Activated CD8-positive, alpha-beta T cell treated with anti-CD3 and anti-CD28 coated beads for 36 hours (primary cell): ENCODE data around the gene QRICH2. TPM values are rescaled to one million over a fixed set of nuclear protein-coding genes. Genes with fewer than 3 reads are reported as not detected.
"Not testable (repeated sequence)": the region's sequence is repeated elsewhere in the genome, so short reads cannot be mapped to it uniquely, and the experiment has no call there.

Source experiments
- ATAC-seq: fragments of 200-7000 bp; cut with Tn5 transposase; one replicate; pipeline ENCODE4 v1.10.0; 2021; ENCODE audit warnings: mild to moderate bottlenecking, moderate library complexity
- CTCF ChIA-PET: fragments of 350-600 bp; sonication (Branson Sonifier 250); formaldehyde crosslinking; loops from one replicate; lab custom pipeline; 2021; ENCODE audit warnings: antibody characterized with exemption; lab: Charles Lee
- POLR2A ChIA-PET: fragments of 350-600 bp; sonication (Branson Sonifier 250); formaldehyde crosslinking; loops from one replicate; lab custom pipeline; 2021; ENCODE audit warnings: antibody characterized with exemption; lab: Charles Lee
- DNase-seq: peaks from one replicate; pipeline ENCODE4 v3.0.0-alpha.2; 2020
- H3K27ac Mint-ChIP-seq: one replicate; pipeline ENCODE4 v1.8.0; 2021; ENCODE audit warnings: mild to moderate bottlenecking, mixed read lengths
- H3K27me3 Mint-ChIP-seq: one replicate; pipeline ENCODE4 v1.8.0; 2021; ENCODE audit warnings: mixed read lengths
- H3K36me3 Mint-ChIP-seq: one replicate; pipeline ENCODE4 v1.8.0; 2021; ENCODE audit warnings: low read depth, mixed read lengths
- H3K4me1 Mint-ChIP-seq: one replicate; pipeline ENCODE4 v1.8.0; 2021; ENCODE audit warnings: low read depth, mixed read lengths
- H3K4me3 Mint-ChIP-seq: one replicate; pipeline ENCODE4 v1.8.0; 2021; ENCODE audit warnings: mild to moderate bottlenecking, moderate library complexity, mixed read lengths
- H3K9me3 Mint-ChIP-seq: one replicate; pipeline ENCODE4 v1.8.0; 2021; ENCODE audit warnings: mixed read lengths
- CTCF ChIP-seq: fragments of 200-600 bp; IDR thresholded peaks from one replicate; pipeline ENCODE4 v1.8.0; 2022; ENCODE audit warnings: antibody characterized with exemption, mild to moderate bottlenecking
- intact Hi-C: fragments of 100-400 bp; cut with micrococcal nuclease; formaldehyde crosslinking; loops from one replicate; pipeline ENCODE4 v1.10.0; 2022
- total RNA-seq, 2 experiments: library from RNA; stranded (reverse); gene quantifications; one replicate each; pipeline ENCODE4 v1.2.3, GENCODE V29; 2021

QRICH2 gene
- total RNA-seq, 2 experiments from 2014 or later = 0.49 to 0.52 TPM

GRCh38 chr17:76235883-76236282 is 72.2 kb downstream of the QRICH2 start:
- Mint-ChIP-seq H3K9me3 (peaks cover 2% of the 10 kb centered on the region), H3K27ac (no peak overlapping the region), H3K27me3 (no peaks in the 10 kb centered on the region), H3K36me3 (peaks cover 12% of the 10 kb centered on the region), H3K4me1 (peaks cover 55% of the 10 kb centered on the region), H3K4me3 (no peak overlapping the region)
- ChIA-PET POLR2A (interaction anchor here (0.9 to 1.1 kb wide), 2 partner anchors 24 to 36 kb away, joined by 3 to 4 read pairs; no protein-coding TSS in a partner anchor), CTCF (interaction anchor here (1.0 to 1.2 kb wide), 2 partner anchors 44 to 46 kb away, joined by 3 to 5 read pairs; no protein-coding TSS in a partner anchor)
- DNase-seq (no peak), ATAC-seq (no peak)
- no peak for TF ChIP-seq CTCF
- intact Hi-C loops = no loop called here

- ATAC-seq = peak; percentile 40
- peaks cover 59% of the 10 kb centered on the region for H3K4me1 Mint-ChIP-seq
These were observed 73.8 kb downstream of the QRICH2 start for GRCh38 chr17:76234354-76234679.

GRCh38 chr17:76233588-76234353 is 74.3 kb downstream of the QRICH2 start:
- peaks cover 58% of the 10 kb centered on the region for H3K4me1 Mint-ChIP-seq
- intact Hi-C loops = no loop called here
- no peak for DNase-seq
- H3K9me3 Mint-ChIP-seq = peaks cover 5% of the 10 kb centered on the region
- ChIA-PET POLR2A (interaction anchor here (0.6 to 1.2 kb wide), 6 partner anchors 11 to 202 kb away, joined by 3 to 6 read pairs (median 3); partner anchors contain the start of gene UBALD2), CTCF (interaction anchor here (1.1 kb wide), 2 partner anchors 13 to 17 kb away, joined by 3 read pairs; no protein-coding TSS in a partner anchor)
- peak; percentile 15 for ATAC-seq
- peaks cover 23% of the 10 kb centered on the region for H3K36me3 Mint-ChIP-seq
- H3K4me3 Mint-ChIP-seq = no peak overlapping the region
- no peaks in the 10 kb centered on the region for H3K27me3 Mint-ChIP-seq
- TF ChIP-seq CTCF = no peak
- peak overlapping the region; percentile 67 for H3K27ac Mint-ChIP-seq

More at GRCh38 chr17:76234354-76234679, 73.8 kb downstream of the QRICH2 start:
- H3K36me3 Mint-ChIP-seq = peaks cover 20% of the 10 kb centered on the region
- ChIA-PET POLR2A (interaction anchor here (1.0 to 1.2 kb wide), 3 partner anchors 11 to 34 kb away, joined by 3 to 6 read pairs (median 3); partner anchors contain the start of gene UBALD2), CTCF (interaction anchor here (1.1 kb wide), 2 partner anchors 13 to 17 kb away, joined by 3 read pairs; no protein-coding TSS in a partner anchor)
- H3K9me3 Mint-ChIP-seq = peaks cover 2% of the 10 kb centered on the region
- DNase-seq = no peak
- no peak for TF ChIP-seq CTCF
- H3K27ac Mint-ChIP-seq = peak overlapping the region; percentile 67
- no peaks in the 10 kb centered on the region for H3K27me3 Mint-ChIP-seq
- intact Hi-C loops = no loop called here
- no peak overlapping the region for H3K4me3 Mint-ChIP-seq

GRCh38 chr17:76232342-76232741 is 75.7 kb downstream of the QRICH2 start:
- DNase-seq = no peak
- intact Hi-C loops = no loop called here
- POLR2A ChIA-PET = no interaction called here

GRCh38 chr17:76226749-76227148 is 81.3 kb downstream of the QRICH2 start:
- H3K27ac Mint-ChIP-seq, H3K9me3 Mint-ChIP-seq, DNase-seq, CTCF ChIA-PET, intact Hi-C loops, ATAC-seq, POLR2A ChIA-PET, H3K4me3 Mint-ChIP-seq, H3K27me3 Mint-ChIP-seq: not testable (repeated sequence)
- Mint-ChIP-seq H3K4me1 (peaks cover 28% of the 10 kb centered on the region), H3K36me3 (peaks cover 25% of the 10 kb centered on the region)

More at GRCh38 chr17:76232342-76232741, 75.7 kb downstream of the QRICH2 start:
- ATAC-seq = no peak
- no peaks in the 10 kb centered on the region for H3K27me3 Mint-ChIP-seq
- CTCF ChIA-PET = interaction anchor here (1.2 to 1.5 kb wide), 2 partner anchors 43 to 48 kb away, joined by 3 to 4 read pairs; no protein-coding TSS in a partner anchor
- peaks cover 21% of the 10 kb centered on the region for H3K36me3 Mint-ChIP-seq
- peaks cover 51% of the 10 kb centered on the region for H3K4me1 Mint-ChIP-seq
- no peak overlapping the region for H3K27ac Mint-ChIP-seq
- peaks cover 5% of the 10 kb centered on the region for H3K9me3 Mint-ChIP-seq
- no peak for TF ChIP-seq CTCF
- no peak overlapping the region for H3K4me3 Mint-ChIP-seq

GRCh38 chr17:76225373-76226086 is 82.5 kb downstream of the QRICH2 start:
- CTCF ChIA-PET, DNase-seq, POLR2A ChIA-PET, intact Hi-C loops, H3K9me3 Mint-ChIP-seq, H3K27ac Mint-ChIP-seq, H3K27me3 Mint-ChIP-seq, ATAC-seq, H3K4me3 Mint-ChIP-seq: not testable (repeated sequence)
- Mint-ChIP-seq H3K4me1 (peaks cover 30% of the 10 kb centered on the region), H3K36me3 (peaks cover 27% of the 10 kb centered on the region)
